ENCODE data around the gene NOP16. TPM values are rescaled to one million over a fixed set of nuclear protein-coding genes. Genes with fewer than 3 reads are reported as not detected.

The NOP16 gene
- total RNA-seq, 4 donors from 2014 or later = 7.5 to 8.4 (median 8.2) TPM

DNA sequence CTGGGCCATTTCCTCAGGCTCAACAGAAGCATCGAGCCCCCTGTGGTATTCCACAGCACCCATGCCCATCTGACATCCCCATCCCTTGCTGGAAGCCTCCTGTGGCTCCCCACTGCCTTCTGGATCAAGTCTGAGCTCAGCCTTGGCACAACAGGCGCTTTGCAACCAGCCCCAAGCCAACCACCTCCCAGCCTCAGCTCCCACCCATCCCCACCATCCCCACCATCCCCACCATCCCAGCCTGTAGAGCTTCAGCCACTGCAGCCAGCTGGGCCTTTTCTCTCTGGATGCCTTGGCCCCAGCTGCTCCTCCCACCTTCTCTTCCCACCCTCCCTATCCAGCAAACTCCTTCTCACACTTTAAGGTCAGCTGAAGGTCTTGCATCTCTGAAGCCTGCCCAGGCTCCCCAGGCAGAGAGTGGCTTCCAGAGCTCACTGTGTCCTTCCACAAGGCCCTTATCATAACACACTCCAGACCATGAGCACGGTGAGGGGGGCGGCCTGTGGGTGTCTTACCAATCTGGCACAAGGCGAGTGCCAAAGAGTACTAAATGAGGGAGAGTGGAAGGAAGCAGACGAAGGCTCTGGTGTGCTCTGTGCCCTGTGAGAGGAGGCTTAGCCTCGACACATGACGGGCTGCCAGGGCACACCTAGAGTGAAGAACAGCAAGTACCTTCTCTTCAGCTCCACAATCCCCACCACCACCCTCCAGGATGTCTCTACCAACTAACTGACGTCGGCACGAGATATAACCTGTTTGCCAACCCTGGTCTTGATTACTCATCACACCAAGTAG lies 6.7 kb upstream of the NOP16 start:
- peaks cover 0 to 76% (median 0%) of the 10 kb centered on the region in 3 donors for H3K36me3 ChIP-seq
- no peak overlapping the region for H3K4me3 ChIP-seq
- no peak for TF ChIP-seq POLR2A (IDR thresholded peaks at IDR 0.05)
- TF ChIP-seq, protein P1, sequence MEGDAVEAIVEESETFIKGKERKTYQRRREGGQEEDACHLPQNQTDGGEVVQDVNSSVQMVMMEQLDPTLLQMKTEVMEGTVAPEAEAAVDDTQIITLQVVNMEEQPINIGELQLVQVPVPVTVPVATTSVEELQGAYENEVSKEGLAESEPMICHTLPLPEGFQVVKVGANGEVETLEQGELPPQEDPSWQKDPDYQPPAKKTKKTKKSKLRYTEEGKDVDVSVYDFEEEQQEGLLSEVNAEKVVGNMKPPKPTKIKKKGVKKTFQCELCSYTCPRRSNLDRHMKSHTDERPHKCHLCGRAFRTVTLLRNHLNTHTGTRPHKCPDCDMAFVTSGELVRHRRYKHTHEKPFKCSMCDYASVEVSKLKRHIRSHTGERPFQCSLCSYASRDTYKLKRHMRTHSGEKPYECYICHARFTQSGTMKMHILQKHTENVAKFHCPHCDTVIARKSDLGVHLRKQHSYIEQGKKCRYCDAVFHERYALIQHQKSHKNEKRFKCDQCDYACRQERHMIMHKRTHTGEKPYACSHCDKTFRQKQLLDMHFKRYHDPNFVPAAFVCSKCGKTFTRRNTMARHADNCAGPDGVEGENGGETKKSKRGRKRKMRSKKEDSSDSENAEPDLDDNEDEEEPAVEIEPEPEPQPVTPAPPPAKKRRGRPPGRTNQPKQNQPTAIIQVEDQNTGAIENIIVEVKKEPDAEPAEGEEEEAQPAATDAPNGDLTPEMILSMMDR (IDR thresholded peaks at IDR 0.05) = no peak
- H3K9me3 ChIP-seq = no peaks in the 10 kb centered on the region
- no peaks in the 10 kb centered on the region for H3K4me1 ChIP-seq
- H3K27ac ChIP-seq = no peak overlapping the region
- no peak for DNase-seq
- no peaks in the 10 kb centered on the region for H3K27me3 ChIP-seq

DNA sequence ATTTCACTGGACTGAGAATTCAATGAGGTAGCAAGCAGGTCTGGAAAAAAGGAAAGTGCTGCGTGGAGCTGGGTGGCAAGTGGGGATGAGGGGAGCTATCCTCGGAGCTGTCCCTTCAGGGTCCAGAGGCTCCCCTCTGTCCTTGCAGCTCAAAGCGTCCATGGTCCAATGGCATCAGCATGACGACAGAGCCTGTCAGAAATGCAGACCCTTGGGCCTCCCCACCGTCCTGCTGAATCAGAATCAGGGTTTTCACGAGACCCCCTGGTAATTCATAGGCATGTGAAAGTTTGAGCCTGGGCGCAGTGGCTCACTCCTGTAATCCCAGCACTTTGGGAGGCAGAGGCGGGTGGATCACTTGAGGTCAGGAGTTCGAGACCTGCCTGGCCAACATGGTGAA lies 5.7 kb upstream of the NOP16 start:
- Histone ChIP-seq H3K4me3 (no peak overlapping the region), H3K4me1 (peaks cover 0 to 5% (median 2%) of the 10 kb centered on the region in 4 donors), H3K36me3 (peaks cover 0 to 74% (median 0%) of the 10 kb centered on the region in 3 donors), H3K9me3 (no peaks in the 10 kb centered on the region), H3K27ac (no peak overlapping the region), H3K27me3 (no peaks in the 10 kb centered on the region)
- TF ChIP-seq POLR2A (IDR thresholded peaks at IDR 0.05) = no peak
- TF ChIP-seq, protein P1 (IDR thresholded peaks at IDR 0.05) = no peak
- no peak for DNase-seq

DNA sequence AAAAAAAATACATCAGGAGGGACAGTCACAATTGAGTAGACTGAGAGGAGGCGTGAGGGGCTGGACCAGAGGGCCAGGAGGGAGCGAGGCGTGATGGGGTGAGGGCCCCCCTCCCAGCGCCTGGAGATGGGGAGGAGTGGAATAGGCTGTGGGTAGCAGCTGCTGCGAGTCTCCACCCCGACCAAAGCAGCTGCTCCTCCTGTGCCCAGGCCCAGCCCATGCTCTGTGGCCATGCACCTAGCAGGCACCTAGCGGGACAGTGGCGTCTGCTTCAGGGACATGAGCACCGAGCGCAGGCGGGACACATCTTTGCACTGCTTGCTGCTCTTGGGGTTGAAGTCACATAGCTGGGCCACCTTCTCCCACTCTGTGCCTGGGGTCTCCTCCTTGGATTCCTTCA lies 4.1 kb upstream of the NOP16 start:
- no peak for DNase-seq
- no peak overlapping the region for H3K27ac ChIP-seq

DNA sequence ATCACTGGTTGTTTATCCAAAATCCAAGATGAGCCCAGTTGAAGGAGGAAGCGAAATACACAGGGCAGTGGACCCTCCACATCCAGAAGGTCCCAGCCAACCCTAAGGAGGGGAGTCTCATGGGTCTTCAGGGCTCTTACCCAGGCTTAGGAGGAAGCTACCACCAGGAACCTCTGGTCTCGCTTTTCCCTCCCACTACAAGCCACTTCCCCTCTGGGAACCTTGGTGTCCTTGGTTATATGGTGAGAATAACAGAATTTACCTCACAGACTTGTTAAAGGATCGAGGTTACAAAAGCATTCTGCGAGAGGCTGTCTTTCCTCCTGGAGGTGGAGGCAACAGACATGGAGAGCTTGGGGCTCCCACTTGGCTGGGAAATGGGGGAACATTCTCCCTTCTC lies 3.6 kb upstream of the NOP16 start:
- H3K9me3 ChIP-seq = no peaks in the 10 kb centered on the region
- no peak overlapping the region for H3K27ac ChIP-seq
- no peak for DNase-seq
- TF ChIP-seq, protein P1 (IDR thresholded peaks at IDR 0.05) = no peak
- TF ChIP-seq POLR2A (IDR thresholded peaks at IDR 0.05) = no peak
- H3K36me3 ChIP-seq = peaks cover 0 to 61% (median 0%) of the 10 kb centered on the region in 3 donors
- no peaks in the 10 kb centered on the region for H3K27me3 ChIP-seq
- H3K4me1 ChIP-seq = peaks cover 0 to 13% (median 7%) of the 10 kb centered on the region in 4 donors
- no peak overlapping the region for H3K4me3 ChIP-seq

More for the DNA sequence above, 4.1 kb upstream of the NOP16 start:
- H3K4me1 ChIP-seq = peaks cover 0 to 7% (median 4%) of the 10 kb centered on the region in 4 donors
- H3K27me3 ChIP-seq = no peaks in the 10 kb centered on the region
- H3K4me3 ChIP-seq = no peak overlapping the region
- no peak for TF ChIP-seq POLR2A (IDR thresholded peaks at IDR 0.05)
- TF ChIP-seq, protein P1 (IDR thresholded peaks at IDR 0.05) = no peak
- peaks cover 0 to 65% (median 0%) of the 10 kb centered on the region in 3 donors for H3K36me3 ChIP-seq
- H3K9me3 ChIP-seq = no peaks in the 10 kb centered on the region

DNA sequence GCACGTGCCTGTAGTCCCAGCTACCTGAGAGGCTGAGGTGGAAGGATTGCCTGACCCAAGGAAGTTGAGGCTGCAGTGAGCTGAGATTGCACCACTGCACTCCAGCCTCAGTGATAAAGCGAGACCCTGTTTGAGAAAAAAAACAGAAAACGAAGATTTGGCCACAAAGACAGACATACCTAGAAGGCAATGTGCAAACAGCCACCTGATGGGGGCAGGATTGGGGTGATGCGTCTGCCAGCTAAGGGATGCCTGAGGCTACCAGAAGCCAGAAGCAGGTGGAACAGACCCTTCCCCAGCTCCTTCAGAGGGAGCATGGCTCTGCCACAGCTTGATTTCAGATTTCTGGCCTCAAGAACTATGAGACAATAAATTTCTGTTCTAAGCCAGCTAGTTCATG lies 3.1 kb upstream of the NOP16 start:
- no peak for TF ChIP-seq POLR2A (IDR thresholded peaks at IDR 0.05)
- TF ChIP-seq, protein P1 (IDR thresholded peaks at IDR 0.05) = no peak
- Histone ChIP-seq H3K4me1 (peaks cover 0 to 18% (median 7%) of the 10 kb centered on the region in 4 donors), H3K27ac (no peak overlapping the region), H3K36me3 (peaks cover 0 to 56% (median 0%) of the 10 kb centered on the region in 3 donors), H3K27me3 (no peaks in the 10 kb centered on the region), H3K4me3 (no peak overlapping the region), H3K9me3 (no peaks in the 10 kb centered on the region)
- DNase-seq = no peak

All from Peyer's patch (tissue), 4 donors.